GM12878 (cell line): ENCODE measurements around the gene HOXB3. TPM values are rescaled to one million over a fixed set of nuclear protein-coding genes. Genes with fewer than 3 reads are reported as not detected.

Experiments used
- E2F8 ChIP-seq: fragments of 450-650 bp; IDR thresholded peaks from 2 replicates; pipeline ENCODE4 v1.6.1; 2018; ENCODE audit warnings: mild to moderate bottlenecking, low read depth, moderate library complexity; ENCODE audit not compliant: partially characterized antibody
- SIX5 ChIP-seq: IDR thresholded peaks from 2 replicates; pipeline ENCODE4 v1.6.1; 2011; ENCODE audit warnings: mild to moderate bottlenecking, low read depth, low read length, moderate library complexity; ENCODE audit not compliant: severe bottlenecking
- SREBF1 ChIP-seq: IDR thresholded peaks from 2 replicates; pipeline ENCODE4 v1.6.1; 2012; ENCODE audit warnings: mild to moderate bottlenecking, low read length
- ZBTB40 ChIP-seq: fragments of 450-650 bp; IDR thresholded peaks from 2 replicates; pipeline ENCODE4 v1.6.1; 2016; ENCODE audit warnings: mild to moderate bottlenecking, moderate library complexity, borderline replicate concordance
- polyA plus RNA-seq, 11 experiments: library from polyadenylated mRNA; depleted of rRNA in 4 of 11; unstranded in 6 of 11; stranded (reverse) in 5 of 11; fragments of >200 nt; fragmentation: Nextera tagmentation in 4 of 11; fragmentation: Illumina TruSeq in 1 of 11; extraction: Ambion mirVana in 4 of 11; extraction: Trizol in 1 of 11; gene quantifications; 1 replicate in 1 of 11; 2 replicates in 10 of 11; pipeline versions ENCODE4 v1.2.1 to v1.2.3, GENCODE V29; 2011 to 2016; ENCODE audit warnings: inconsistent platforms in 2 of 11, missing spikeins in 2 of 11, low read depth in 1 of 11
- total RNA-seq, 4 experiments: library from RNA; depleted of rRNA in 3 of 4; stranded (reverse); fragments of >200 nt in 3 of 4; fragmentation: Illumina TruSeq in 1 of 4; extraction: Trizol in 1 of 4; gene quantifications; 2 replicates each; pipeline versions ENCODE4 v1.2.1 to v1.2.3, GENCODE V29; 2013 to 2021

The HOXB3 gene
- total and polyA plus RNA-seq, 10 of the 15 experiments (the other 5 are each of a cell fraction or from before 2014, with no cell fraction given): 0.19 to 7.7 (median 2.9) TPM

- no peak for TF ChIP-seq E2F8
- peak; percentile 49; the same call in 1 of the 2 replicates for TF ChIP-seq ZBTB40
- no peak for TF ChIP-seq SIX5
- no peak for TF ChIP-seq SREBF1
Measured at GRCh38 chr17:48610282-48611211, 20.5 kb upstream of the HOXB3 start, which contains the start of gene HOXB7 (continued).
